ENCODE results near the gene SMYD3.

Gene SMYD3

GRCh38 chr1:246306415-246307037, 200.6 kb downstream of the SMYD3 start:
- DNase-seq (ENCODE audit: low read depth in 2 of 2): no peak

- DNase-seq (ENCODE audit: low read depth in 2 of 2): no peak
Observed at GRCh38 chr1:246304484-246305259, 202.4 kb downstream of the SMYD3 start.

GRCh38 chr1:246302711-246303317, 204.3 kb downstream of the SMYD3 start:
- DNase-seq (ENCODE audit: low read depth in 2 of 2): no peak

- no peak for DNase-seq (ENCODE audit: low read depth in 2 of 2)
Observed at GRCh38 chr1:246302251-246302625, 204.8 kb downstream of the SMYD3 start.

- DNase-seq (ENCODE audit: low read depth in 2 of 2): no peak
Observed at GRCh38 chr1:246301553-246302250, 205.4 kb downstream of the SMYD3 start.

GRCh38 chr1:246300626-246301549, 206.2 kb downstream of the SMYD3 start:
- DNase-seq (ENCODE audit: low read depth in 2 of 2): no peak

- no peak for DNase-seq (ENCODE audit: low read depth in 2 of 2)
Observed at GRCh38 chr1:246297279-246298265, 209.5 kb downstream of the SMYD3 start.

GRCh38 chr1:246295968-246296367, 211.1 kb downstream of the SMYD3 start:
- DNase-seq (ENCODE audit: low read depth in 2 of 2): no peak

- DNase-seq (ENCODE audit: low read depth in 2 of 2): no peak
Observed at GRCh38 chr1:246295340-246295739, 211.7 kb downstream of the SMYD3 start.

- no peak for DNase-seq (ENCODE audit: low read depth in 2 of 2)
Observed at GRCh38 chr1:246294263-246294662, 212.8 kb downstream of the SMYD3 start.

- no peak for DNase-seq (ENCODE audit: low read depth in 2 of 2)
Observed at GRCh38 chr1:246293366-246294121, 213.5 kb downstream of the SMYD3 start.

- DNase-seq (ENCODE audit: low read depth in 2 of 2): no peak
Observed at GRCh38 chr1:246292571-246292970, 214.5 kb downstream of the SMYD3 start.

- DNase-seq (ENCODE audit: low read depth in 2 of 2): no peak
Observed at GRCh38 chr1:246291127-246291526, 216.0 kb downstream of the SMYD3 start.

GRCh38 chr1:246283771-246284410, 223.2 kb downstream of the SMYD3 start:
- DNase-seq (ENCODE audit: low read depth in 2 of 2): no peak

GRCh38 chr1:246281639-246282038, 225.4 kb downstream of the SMYD3 start:
- no peak for DNase-seq (ENCODE audit: low read depth in 2 of 2)

GRCh38 chr1:246281195-246281594, 225.9 kb downstream of the SMYD3 start:
- DNase-seq (ENCODE audit: low read depth in 2 of 2): no peak

GRCh38 chr1:246280551-246280950, 226.5 kb downstream of the SMYD3 start:
- DNase-seq (ENCODE audit: low read depth in 2 of 2): no peak

GRCh38 chr1:246279402-246279801, 227.7 kb downstream of the SMYD3 start:
- DNase-seq (ENCODE audit: low read depth in 2 of 2): no peak

- no peak for DNase-seq (ENCODE audit: low read depth in 2 of 2)
Observed at GRCh38 chr1:246278371-246278770, 228.7 kb downstream of the SMYD3 start.
